SU-DHL-6 (cell line): ENCODE results near the gene DDX27.

Source experiments
- CTCF ChIP-seq: fragments of 200-600 bp; sonication (generic); IDR thresholded peaks from one replicate; pipeline ENCODE4 v1.5.1; 2017; ENCODE audit warnings: antibody characterized with exemption, mild to moderate bottlenecking, low read length, moderate library complexity; ENCODE audit not compliant: insufficient read depth, poor library complexity, severe bottlenecking
- EZH2phosphoT487 ChIP-seq: fragments of 200-600 bp; sonication (generic), shearing (Covaris generic); conservative IDR thresholded peaks from 2 replicates; pipeline ENCODE4 v1.6.1; 2018; ENCODE audit warnings: mild to moderate bottlenecking, antibody characterized with exemption, low read length, moderate library complexity, mixed read lengths

DNA sequence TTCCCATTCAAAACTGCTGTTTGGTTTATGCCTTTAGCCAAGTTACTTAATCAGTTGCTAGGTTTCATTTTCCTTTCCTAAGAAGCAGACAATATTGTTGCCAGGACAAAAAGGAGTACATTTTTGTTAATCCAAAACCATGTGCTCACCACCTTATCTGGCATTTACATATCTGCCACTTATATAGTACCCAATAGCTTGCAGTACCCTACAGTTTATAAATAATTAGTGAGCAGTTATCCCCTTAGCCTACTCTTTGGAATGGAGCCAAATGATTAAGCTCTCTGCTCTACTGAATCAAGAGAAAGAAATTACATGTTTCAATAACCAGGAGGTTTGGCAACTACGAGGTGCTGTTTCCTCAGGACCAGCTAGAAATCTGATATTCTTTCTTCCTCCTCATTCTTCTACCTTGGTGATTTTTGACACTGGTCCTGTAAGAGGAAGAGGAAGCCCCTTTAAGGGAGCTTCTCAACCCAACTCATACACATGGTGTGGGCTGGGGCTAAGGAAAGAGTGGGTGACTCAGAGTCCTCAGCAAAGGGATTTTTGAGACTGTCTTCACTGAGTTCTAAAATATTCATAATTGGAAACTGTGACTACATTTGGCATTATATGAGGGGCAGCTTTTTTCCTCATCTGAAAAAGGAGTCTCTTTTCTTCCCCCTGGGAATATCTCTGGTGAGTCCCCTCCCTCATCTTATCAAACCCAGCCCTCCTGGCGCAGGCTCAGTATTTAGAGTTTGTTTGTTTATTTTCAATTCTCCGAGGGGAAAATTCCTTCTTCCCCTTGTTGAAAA lies 57.1 kb downstream of the DDX27 start:
- no peak for TF ChIP-seq CTCF
- no peak for TF ChIP-seq EZH2phosphoT487
